HCT116 (cell line): Measurements from ENCODE around the gene URI1. TPM values are rescaled to one million over a fixed set of nuclear protein-coding genes. Genes with fewer than 3 reads are reported as not detected.

ENCODE experiments used
- ATAC-seq: fragments of 200-7000 bp; cut with Tn5 transposase; 2 replicates; pipeline ENCODE4 v1.9.1; 2020; ENCODE audit warnings: mild to moderate bottlenecking, moderate library complexity
- BruUV-seq: library from RNA; stranded (reverse); fragments of 400-500 nt; replicated peaks from 2 replicates; lab custom pipeline; 2021; lab: Mats Ljungman, UMichigan
- CTCF ChIA-PET: fragments of 300-600 bp; sonication (Branson Sonifier 250); formaldehyde crosslinking; loops from one replicate; lab custom pipeline; 2021; ENCODE audit warnings: antibody characterized with exemption; lab: Charles Lee
- POLR2A ChIA-PET: fragments of 300-600, 350-600 bp; sonication (Branson Sonifier 250); formaldehyde crosslinking; loops from one replicate; lab custom pipeline; 2021; ENCODE audit warnings: antibody characterized with exemption; lab: Charles Lee
- RAD21 ChIA-PET, 2 experiments: fragments of 300-600 bp; sonication (Branson Sonifier 250); formaldehyde crosslinking; loops; one replicate each; lab custom pipeline; 2023; ENCODE audit warnings: low total read pairs in 2 of 2; ENCODE audit not compliant: uncharacterized antibody in 2 of 2, unreplicated experiment in 2 of 2, low non-redundant PET in 1 of 2; lab: Charles Lee
- DNase-seq: peaks from one replicate; pipeline ENCODE4 v3.0.0-alpha.2; 2010; ENCODE audit warnings: low read depth, low spot score
- H2AFZ ChIP-seq: fragments of 200-600 bp; shearing (Covaris generic), sonication (generic); 2 replicates; pipeline ENCODE4 v1.6.1; 2017; ENCODE audit warnings: low read depth, mixed run types, mixed read lengths, antibody characterized with exemption, low read length; ENCODE audit not compliant: poor library complexity, severe bottlenecking
- H3K27ac ChIP-seq: 2 replicates; pipeline ENCODE4 v1.5.1; 2012; ENCODE audit warnings: low read depth, low read length
- H3K27me3 ChIP-seq: fragments of 200-600 bp; sonication (generic); 2 replicates; pipeline ENCODE4 v1.6.1; 2016; ENCODE audit warnings: mixed run types, low read length, mixed read lengths; ENCODE audit not compliant: insufficient read depth
- H3K36me3 ChIP-seq, 2 experiments: fragments of 200-500 bp in 1 of 2; fragments of 200-600 bp in 1 of 2; sonication (Bioruptor generic) in 1 of 2; sonication (generic) in 1 of 2; 2 replicates each; pipeline versions ENCODE4 v1.5.1 to v1.6.1; 2014 to 2016; ENCODE audit warnings: low read length in 2 of 2, inconsistent platforms in 1 of 2, mixed read lengths in 1 of 2, mixed run types in 1 of 2; ENCODE audit not compliant: insufficient read depth in 2 of 2, control insufficient read depth in 1 of 2
- H3K4me1 ChIP-seq, 2 experiments: fragments of 200-600 bp in 1 of 2; sonication (generic) in 1 of 2; 2 replicates each; pipeline versions ENCODE4 v1.5.1 to v1.6.1; 2012 to 2017; ENCODE audit warnings: low read length in 2 of 2, inconsistent platforms in 1 of 2, mild to moderate bottlenecking in 1 of 2, mixed read lengths in 1 of 2, mixed run types in 1 of 2, moderate library complexity in 1 of 2; ENCODE audit not compliant: insufficient read depth in 2 of 2, control insufficient read depth in 1 of 2
- H3K4me2 ChIP-seq: fragments of 200-600 bp; sonication (generic); 2 replicates; pipeline ENCODE4 v1.6.1; 2017; ENCODE audit warnings: mixed run types, low read length, mixed read lengths
- H3K4me3 ChIP-seq, 2 experiments: fragments of 200-600 bp in 1 of 2; sonication (generic) in 1 of 2; replicated peaks in 1 of 2; 2 replicates each; pipeline ENCODE4 v1.5.1; 2011 to 2016; ENCODE audit warnings: low read length in 2 of 2, control low read depth in 1 of 2, low read depth in 1 of 2, mild to moderate bottlenecking in 1 of 2, mixed read lengths in 1 of 2, mixed run types in 1 of 2
- H3K79me2 ChIP-seq: fragments of 200-600 bp; sonication (generic); 2 replicates; pipeline ENCODE4 v1.6.1; 2017; ENCODE audit warnings: mild to moderate bottlenecking, mixed run types, low read length, moderate library complexity, mixed read lengths; ENCODE audit not compliant: insufficient read depth
- H3K9ac ChIP-seq: fragments of 200-600 bp; sonication (generic); 2 replicates; pipeline ENCODE4 v1.6.1; 2016; ENCODE audit warnings: low read length, mixed read lengths
- H3K9me2 ChIP-seq: fragments of 200-600 bp; sonication (generic), shearing (Covaris generic); 2 replicates; pipeline ENCODE4 v1.6.1; 2017; ENCODE audit warnings: mixed run types, mild to moderate bottlenecking, moderate library complexity; ENCODE audit not compliant: insufficient read depth
- H3K9me3 ChIP-seq, 2 experiments: fragments of 200-500 bp in 1 of 2; fragments of 200-600 bp in 1 of 2; sonication (Bioruptor generic) in 1 of 2; sonication (generic) in 1 of 2; 2 replicates each; pipeline ENCODE4 v1.6.1; 2014 to 2017; ENCODE audit warnings: low read length in 2 of 2, mixed read lengths in 2 of 2, inconsistent platforms in 1 of 2, low read depth in 1 of 2, mild to moderate bottlenecking in 1 of 2, mixed run types in 1 of 2, moderate library complexity in 1 of 2; ENCODE audit not compliant: control insufficient read depth in 1 of 2, insufficient read depth in 1 of 2
- H4K20me1 ChIP-seq: fragments of 200-600 bp; sonication (generic), shearing (Covaris generic); 2 replicates; pipeline ENCODE4 v1.6.1; 2017; ENCODE audit warnings: mixed run types, mild to moderate bottlenecking, moderate library complexity; ENCODE audit not compliant: insufficient read depth
- CBX3 ChIP-seq: IDR thresholded peaks from 2 replicates; pipeline ENCODE4 v1.6.1; 2012; ENCODE audit warnings: low read depth
- CEBPB ChIP-seq: IDR thresholded peaks from 2 replicates; pipeline ENCODE4 v1.6.1; 2012; ENCODE audit warnings: low read depth
- EGR1 ChIP-seq: IDR thresholded peaks from 2 replicates; pipeline ENCODE4 v1.6.1; 2012; ENCODE audit warnings: low read depth
- ELF1 ChIP-seq: IDR thresholded peaks from 2 replicates; pipeline ENCODE4 v1.6.1; 2012; ENCODE audit warnings: low read depth, borderline replicate concordance
- RAD21 ChIP-seq: IDR thresholded peaks from 2 replicates; pipeline ENCODE4 v1.6.1; 2012; ENCODE audit warnings: low read depth, mild to moderate bottlenecking
- SIN3A ChIP-seq: IDR thresholded peaks from 2 replicates; pipeline ENCODE4 v1.6.1; 2012; ENCODE audit warnings: low read depth
- TCF7L2 ChIP-seq: IDR thresholded peaks from 2 replicates; pipeline ENCODE4 v1.7.0; 2011; ENCODE audit warnings: borderline replicate concordance, inconsistent platforms; ENCODE audit not compliant: insufficient read depth, insufficient read length; ENCODE audit errors: extremely low read depth
- YY1 ChIP-seq: IDR thresholded peaks from 2 replicates; pipeline ENCODE4 v1.6.1; 2011; ENCODE audit warnings: low read length, low read depth, moderate library complexity, mild to moderate bottlenecking; ENCODE audit not compliant: insufficient replicate concordance; ENCODE audit errors: extremely low read depth
- ZFX ChIP-seq: fragments of 450-650 bp; IDR thresholded peaks from 2 replicates; pipeline ENCODE4 v1.6.1; 2017
- intact Hi-C: fragments of 100-400 bp; cut with micrococcal nuclease; formaldehyde crosslinking; loops from 2 replicates; pipeline ENCODE4 v1.10.0; 2022
- total RNA-seq: library from RNA; stranded (reverse); gene quantifications from one replicate; pipeline ENCODE4 v1.2.1, GENCODE V29; 2021; ENCODE audit not compliant: unreplicated experiment
- TF ChIP-seq, protein P1 (sequence below): IDR thresholded peaks from 2 replicates; pipeline ENCODE4 v1.6.1; 2012
- TF ChIP-seq, protein P2 (sequence below), 3 experiments: fragments of 200-600 bp in 1 of 3; sonication (generic) in 1 of 3; IDR thresholded peaks in 2 of 3; conservative IDR thresholded peaks in 1 of 3; 2 replicates each; pipeline ENCODE4 v1.5.1; 2012 to 2017; ENCODE audit warnings: low read depth in 2 of 3, low read length in 2 of 3, antibody characterized with exemption in 1 of 3, borderline replicate concordance in 1 of 3, control low read depth in 1 of 3, mild to moderate bottlenecking in 1 of 3, mixed read lengths in 1 of 3, mixed run types in 1 of 3, moderate library complexity in 1 of 3; ENCODE audit not compliant: insufficient read depth in 1 of 3
- TF ChIP-seq, protein P3 (sequence below): IDR thresholded peaks from 2 replicates; pipeline ENCODE4 v1.6.1; 2012; ENCODE audit warnings: low read depth

URI1 gene
- total RNA-seq, 1 experiment from 2014 or later: 51.4 TPM

DNA sequence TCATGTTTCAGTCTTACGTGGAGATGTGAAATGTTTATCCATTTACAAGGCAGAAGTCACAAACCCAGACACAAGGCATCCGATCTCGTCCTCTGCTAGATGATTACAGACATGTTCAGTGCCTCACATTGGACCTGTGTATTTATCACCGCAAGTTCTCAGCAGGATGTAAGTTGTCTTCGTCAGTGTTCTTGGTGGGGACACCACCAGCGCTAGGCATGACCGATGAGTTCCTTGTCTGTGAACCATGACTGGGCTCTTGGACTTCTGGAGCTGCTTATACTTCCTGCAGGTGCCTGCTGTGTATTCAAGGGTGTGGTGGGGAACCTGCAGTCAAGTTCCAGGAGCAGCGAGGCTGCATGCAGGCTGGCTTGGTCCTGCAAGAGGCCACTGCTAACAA lies 105.4 kb downstream of the URI1 start:
- intact Hi-C loops: loop anchor here (2.0 kb wide), 1 partner anchor 603 kb away; no protein-coding TSS in a partner anchor
- RAD21 ChIA-PET: no interaction called here
- TF ChIP-seq ZFX (no peak), SIN3A (no peak), CEBPB (no peak), EGR1 (no peak), RAD21 (no peak)
- TF ChIP-seq, protein P1, sequence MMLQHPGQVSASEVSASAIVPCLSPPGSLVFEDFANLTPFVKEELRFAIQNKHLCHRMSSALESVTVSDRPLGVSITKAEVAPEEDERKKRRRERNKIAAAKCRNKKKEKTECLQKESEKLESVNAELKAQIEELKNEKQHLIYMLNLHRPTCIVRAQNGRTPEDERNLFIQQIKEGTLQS: no peak

DNA sequence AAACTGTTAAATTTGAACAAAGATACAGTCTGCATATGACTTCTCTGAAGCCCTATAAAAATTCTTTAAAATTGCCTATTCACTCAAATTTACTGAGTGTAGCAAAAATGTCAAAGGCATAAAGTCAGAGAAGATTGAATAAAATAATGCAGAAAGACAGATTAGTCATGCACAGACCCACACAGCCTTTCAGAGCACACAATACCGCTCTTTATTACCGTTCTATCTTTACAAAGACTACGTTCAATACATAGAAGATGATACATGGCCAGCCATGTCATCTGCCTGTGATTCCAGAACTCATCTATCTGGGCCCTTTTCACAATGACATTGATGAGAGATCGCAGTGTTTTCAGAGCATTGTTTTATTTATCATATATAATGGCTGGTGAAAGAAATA lies 107.2 kb downstream of the URI1 start:
- intact Hi-C loops: no loop called here
- ChIA-PET RAD21 (no interaction called here), CTCF (no interaction called here), POLR2A (no interaction called here)
- Histone ChIP-seq H3K9ac (no peak overlapping the region), H3K4me1 (no peaks in the 10 kb centered on the region), H3K9me3 (no peaks in the 10 kb centered on the region), H4K20me1 (no peaks in the 10 kb centered on the region), H2AFZ (no peak overlapping the region), H3K36me3 (no peaks in the 10 kb centered on the region), H3K79me2 (no peaks in the 10 kb centered on the region), H3K27ac (no peak overlapping the region), H3K4me3 (no peak overlapping the region), H3K27me3 (no peaks in the 10 kb centered on the region), H3K9me2 (no peaks in the 10 kb centered on the region), H3K4me2 (no peak overlapping the region)
- ATAC-seq (no peak), DNase-seq (no peak)
- no TSS peak for BruUV-seq
- TF ChIP-seq, protein P2, sequence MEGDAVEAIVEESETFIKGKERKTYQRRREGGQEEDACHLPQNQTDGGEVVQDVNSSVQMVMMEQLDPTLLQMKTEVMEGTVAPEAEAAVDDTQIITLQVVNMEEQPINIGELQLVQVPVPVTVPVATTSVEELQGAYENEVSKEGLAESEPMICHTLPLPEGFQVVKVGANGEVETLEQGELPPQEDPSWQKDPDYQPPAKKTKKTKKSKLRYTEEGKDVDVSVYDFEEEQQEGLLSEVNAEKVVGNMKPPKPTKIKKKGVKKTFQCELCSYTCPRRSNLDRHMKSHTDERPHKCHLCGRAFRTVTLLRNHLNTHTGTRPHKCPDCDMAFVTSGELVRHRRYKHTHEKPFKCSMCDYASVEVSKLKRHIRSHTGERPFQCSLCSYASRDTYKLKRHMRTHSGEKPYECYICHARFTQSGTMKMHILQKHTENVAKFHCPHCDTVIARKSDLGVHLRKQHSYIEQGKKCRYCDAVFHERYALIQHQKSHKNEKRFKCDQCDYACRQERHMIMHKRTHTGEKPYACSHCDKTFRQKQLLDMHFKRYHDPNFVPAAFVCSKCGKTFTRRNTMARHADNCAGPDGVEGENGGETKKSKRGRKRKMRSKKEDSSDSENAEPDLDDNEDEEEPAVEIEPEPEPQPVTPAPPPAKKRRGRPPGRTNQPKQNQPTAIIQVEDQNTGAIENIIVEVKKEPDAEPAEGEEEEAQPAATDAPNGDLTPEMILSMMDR (IDR thresholded peaks at IDR 0.05 in 2 of 3, conservative IDR thresholded peaks at IDR 0.05 in 1 of 3; ENCODE audit: borderline replicate concordance in 1 of 3, insufficient read depth in 1 of 3, low read depth in 2 of 3, low read length in 2 of 3): no peak
- TF ChIP-seq CBX3: no peak
- TF ChIP-seq ELF1: no peak
- TF ChIP-seq, protein P3, sequence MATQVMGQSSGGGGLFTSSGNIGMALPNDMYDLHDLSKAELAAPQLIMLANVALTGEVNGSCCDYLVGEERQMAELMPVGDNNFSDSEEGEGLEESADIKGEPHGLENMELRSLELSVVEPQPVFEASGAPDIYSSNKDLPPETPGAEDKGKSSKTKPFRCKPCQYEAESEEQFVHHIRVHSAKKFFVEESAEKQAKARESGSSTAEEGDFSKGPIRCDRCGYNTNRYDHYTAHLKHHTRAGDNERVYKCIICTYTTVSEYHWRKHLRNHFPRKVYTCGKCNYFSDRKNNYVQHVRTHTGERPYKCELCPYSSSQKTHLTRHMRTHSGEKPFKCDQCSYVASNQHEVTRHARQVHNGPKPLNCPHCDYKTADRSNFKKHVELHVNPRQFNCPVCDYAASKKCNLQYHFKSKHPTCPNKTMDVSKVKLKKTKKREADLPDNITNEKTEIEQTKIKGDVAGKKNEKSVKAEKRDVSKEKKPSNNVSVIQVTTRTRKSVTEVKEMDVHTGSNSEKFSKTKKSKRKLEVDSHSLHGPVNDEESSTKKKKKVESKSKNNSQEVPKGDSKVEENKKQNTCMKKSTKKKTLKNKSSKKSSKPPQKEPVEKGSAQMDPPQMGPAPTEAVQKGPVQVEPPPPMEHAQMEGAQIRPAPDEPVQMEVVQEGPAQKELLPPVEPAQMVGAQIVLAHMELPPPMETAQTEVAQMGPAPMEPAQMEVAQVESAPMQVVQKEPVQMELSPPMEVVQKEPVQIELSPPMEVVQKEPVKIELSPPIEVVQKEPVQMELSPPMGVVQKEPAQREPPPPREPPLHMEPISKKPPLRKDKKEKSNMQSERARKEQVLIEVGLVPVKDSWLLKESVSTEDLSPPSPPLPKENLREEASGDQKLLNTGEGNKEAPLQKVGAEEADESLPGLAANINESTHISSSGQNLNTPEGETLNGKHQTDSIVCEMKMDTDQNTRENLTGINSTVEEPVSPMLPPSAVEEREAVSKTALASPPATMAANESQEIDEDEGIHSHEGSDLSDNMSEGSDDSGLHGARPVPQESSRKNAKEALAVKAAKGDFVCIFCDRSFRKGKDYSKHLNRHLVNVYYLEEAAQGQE: no peak
- no peak for TF ChIP-seq EGR1
- no peak for TF ChIP-seq TCF7L2
- TF ChIP-seq ZFX: no peak
- no peak for TF ChIP-seq YY1

More for the DNA sequence above, 105.4 kb downstream of the URI1 start:
- no peak for DNase-seq
- CTCF ChIA-PET: interaction anchor here (1.2 kb wide), 1 partner anchor 8 kb away, joined by 3 read pairs; no protein-coding TSS in a partner anchor
- Histone ChIP-seq H3K27ac (no peak overlapping the region), H3K27me3 (no peaks in the 10 kb centered on the region), H3K36me3 (no peaks in the 10 kb centered on the region), H3K4me2 (no peak overlapping the region), H3K9ac (no peak overlapping the region), H2AFZ (no peak overlapping the region), H3K4me3 (no peak overlapping the region), H3K9me3 (no peaks in the 10 kb centered on the region), H4K20me1 (no peaks in the 10 kb centered on the region), H3K4me1 (no peaks in the 10 kb centered on the region), H3K9me2 (no peaks in the 10 kb centered on the region), H3K79me2 (no peaks in the 10 kb centered on the region)
- no TSS peak for BruUV-seq
- POLR2A ChIA-PET: no interaction called here
- ATAC-seq: no peak
